ENCODE results near the gene AGT. TPM values are rescaled to one million over a fixed set of nuclear protein-coding genes. Genes with fewer than 3 reads are reported as not detected.

AGT gene
- total and polyA plus RNA-seq, 2 experiments from 2014 or later = 0.11 TPM; not detected in 1

DNA sequence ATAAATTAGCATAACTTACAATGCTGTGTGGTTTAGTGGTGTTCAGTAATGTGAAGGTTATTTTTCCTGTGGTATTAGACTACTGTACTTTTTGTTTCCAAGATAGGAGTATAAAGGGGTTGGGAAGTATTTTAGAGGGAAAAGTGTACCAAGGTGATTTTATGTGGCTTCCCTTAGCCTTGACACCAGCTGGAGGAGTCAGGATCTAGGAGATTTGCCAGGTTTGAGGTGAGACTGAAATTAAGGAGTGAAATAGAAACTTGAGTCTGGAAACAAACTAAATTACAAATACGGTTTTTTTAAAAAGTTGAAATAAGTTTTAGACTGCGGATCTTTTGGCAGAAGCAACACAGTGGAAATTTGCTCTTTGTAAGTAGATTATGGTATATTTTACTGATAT is 39.3 kb downstream of the AGT start:
- Histone ChIP-seq H3K27me3 (ENCODE audit: insufficient read depth) (no peaks in the 10 kb centered on the region), H2AFZ (no peak overlapping the region), H3F3A (replicated peaks; ENCODE audit: low read depth) (no peaks in the 10 kb centered on the region), H4K20me1 (replicated peaks; ENCODE audit: insufficient read depth) (no peaks in the 10 kb centered on the region), H3K27ac (ENCODE audit: low read depth) (no peak overlapping the region), H3K4me2 (no peak overlapping the region), H3K79me2 (replicated peaks; ENCODE audit: insufficient read depth) (no peaks in the 10 kb centered on the region), H3K9me2 (ENCODE audit: insufficient read depth) (no peaks in the 10 kb centered on the region), H3K4me3 (no peak overlapping the region), H3K36me3 (ENCODE audit: insufficient read depth) (peaks cover 23% of the 10 kb centered on the region), H3K4me1 (ENCODE audit: insufficient read depth) (no peaks in the 10 kb centered on the region)
- H3K27me3 Mint-ChIP-seq (ENCODE audit: insufficient read depth, low read depth, poor library complexity) = peaks cover 3% of the 10 kb centered on the region
- no peak for ATAC-seq
- no peak overlapping the region for H3K4me3 Mint-ChIP-seq
- TF ChIP-seq ZNF331 (CRISPR knock-in tag; IDR thresholded peaks at IDR 0.05; ENCODE audit: low read depth) (no peak), CTCF (conservative IDR thresholded peaks at IDR 0.05; ENCODE audit: low read depth in 2 of 2) (no peak), EZH2phosphoT487 (IDR thresholded peaks at IDR 0.05; ENCODE audit: unreplicated experiment) (no peak)
- TF ChIP-seq, protein P1, sequence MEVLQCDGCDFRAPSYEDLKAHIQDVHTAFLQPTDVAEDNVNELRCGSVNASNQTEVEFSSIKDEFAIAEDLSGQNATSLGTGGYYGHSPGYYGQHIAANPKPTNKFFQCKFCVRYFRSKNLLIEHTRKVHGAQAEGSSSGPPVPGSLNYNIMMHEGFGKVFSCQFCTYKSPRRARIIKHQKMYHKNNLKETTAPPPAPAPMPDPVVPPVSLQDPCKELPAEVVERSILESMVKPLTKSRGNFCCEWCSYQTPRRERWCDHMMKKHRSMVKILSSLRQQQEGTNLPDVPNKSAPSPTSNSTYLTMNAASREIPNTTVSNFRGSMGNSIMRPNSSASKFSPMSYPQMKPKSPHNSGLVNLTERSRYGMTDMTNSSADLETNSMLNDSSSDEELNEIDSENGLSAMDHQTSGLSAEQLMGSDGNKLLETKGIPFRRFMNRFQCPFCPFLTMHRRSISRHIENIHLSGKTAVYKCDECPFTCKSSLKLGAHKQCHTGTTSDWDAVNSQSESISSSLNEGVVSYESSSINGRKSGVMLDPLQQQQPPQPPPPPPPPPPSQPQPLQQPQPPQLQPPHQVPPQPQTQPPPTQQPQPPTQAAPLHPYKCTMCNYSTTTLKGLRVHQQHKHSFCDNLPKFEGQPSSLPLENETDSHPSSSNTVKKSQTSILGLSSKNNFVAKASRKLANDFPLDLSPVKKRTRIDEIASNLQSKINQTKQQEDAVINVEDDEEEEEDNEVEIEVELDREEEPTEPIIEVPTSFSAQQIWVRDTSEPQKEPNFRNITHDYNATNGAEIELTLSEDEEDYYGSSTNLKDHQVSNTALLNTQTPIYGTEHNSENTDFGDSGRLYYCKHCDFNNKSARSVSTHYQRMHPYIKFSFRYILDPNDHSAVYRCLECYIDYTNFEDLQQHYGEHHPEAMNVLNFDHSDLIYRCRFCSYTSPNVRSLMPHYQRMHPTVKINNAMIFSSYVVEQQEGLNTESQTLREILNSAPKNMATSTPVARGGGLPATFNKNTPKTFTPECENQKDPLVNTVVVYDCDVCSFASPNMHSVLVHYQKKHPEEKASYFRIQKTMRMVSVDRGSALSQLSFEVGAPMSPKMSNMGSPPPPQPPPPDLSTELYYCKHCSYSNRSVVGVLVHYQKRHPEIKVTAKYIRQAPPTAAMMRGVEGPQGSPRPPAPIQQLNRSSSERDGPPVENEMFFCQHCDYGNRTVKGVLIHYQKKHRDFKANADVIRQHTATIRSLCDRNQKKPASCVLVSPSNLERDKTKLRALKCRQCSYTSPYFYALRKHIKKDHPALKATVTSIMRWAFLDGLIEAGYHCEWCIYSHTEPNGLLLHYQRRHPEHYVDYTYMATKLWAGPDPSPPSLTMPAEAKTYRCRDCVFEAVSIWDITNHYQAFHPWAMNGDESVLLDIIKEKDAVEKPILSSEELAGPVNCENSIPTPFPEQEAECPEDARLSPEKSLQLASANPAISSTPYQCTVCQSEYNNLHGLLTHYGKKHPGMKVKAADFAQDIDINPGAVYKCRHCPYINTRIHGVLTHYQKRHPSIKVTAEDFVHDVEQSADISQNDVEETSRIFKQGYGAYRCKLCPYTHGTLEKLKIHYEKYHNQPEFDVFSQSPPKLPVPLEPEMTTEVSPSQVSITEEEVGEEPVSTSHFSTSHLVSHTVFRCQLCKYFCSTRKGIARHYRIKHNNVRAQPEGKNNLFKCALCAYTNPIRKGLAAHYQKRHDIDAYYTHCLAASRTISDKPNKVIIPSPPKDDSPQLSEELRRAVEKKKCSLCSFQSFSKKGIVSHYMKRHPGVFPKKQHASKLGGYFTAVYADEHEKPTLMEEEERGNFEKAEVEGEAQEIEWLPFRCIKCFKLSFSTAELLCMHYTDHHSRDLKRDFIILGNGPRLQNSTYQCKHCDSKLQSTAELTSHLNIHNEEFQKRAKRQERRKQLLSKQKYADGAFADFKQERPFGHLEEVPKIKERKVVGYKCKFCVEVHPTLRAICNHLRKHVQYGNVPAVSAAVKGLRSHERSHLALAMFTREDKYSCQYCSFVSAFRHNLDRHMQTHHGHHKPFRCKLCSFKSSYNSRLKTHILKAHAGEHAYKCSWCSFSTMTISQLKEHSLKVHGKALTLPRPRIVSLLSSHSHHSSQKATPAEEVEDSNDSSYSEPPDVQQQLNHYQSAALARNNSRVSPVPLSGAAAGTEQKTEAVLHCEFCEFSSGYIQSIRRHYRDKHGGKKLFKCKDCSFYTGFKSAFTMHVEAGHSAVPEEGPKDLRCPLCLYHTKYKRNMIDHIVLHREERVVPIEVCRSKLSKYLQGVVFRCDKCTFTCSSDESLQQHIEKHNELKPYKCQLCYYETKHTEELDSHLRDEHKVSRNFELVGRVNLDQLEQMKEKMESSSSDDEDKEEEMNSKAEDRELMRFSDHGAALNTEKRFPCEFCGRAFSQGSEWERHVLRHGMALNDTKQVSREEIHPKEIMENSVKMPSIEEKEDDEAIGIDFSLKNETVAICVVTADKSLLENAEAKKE (CRISPR knock-in tag; IDR thresholded peaks at IDR 0.05) = no peak
- TF ChIP-seq, protein P2, sequence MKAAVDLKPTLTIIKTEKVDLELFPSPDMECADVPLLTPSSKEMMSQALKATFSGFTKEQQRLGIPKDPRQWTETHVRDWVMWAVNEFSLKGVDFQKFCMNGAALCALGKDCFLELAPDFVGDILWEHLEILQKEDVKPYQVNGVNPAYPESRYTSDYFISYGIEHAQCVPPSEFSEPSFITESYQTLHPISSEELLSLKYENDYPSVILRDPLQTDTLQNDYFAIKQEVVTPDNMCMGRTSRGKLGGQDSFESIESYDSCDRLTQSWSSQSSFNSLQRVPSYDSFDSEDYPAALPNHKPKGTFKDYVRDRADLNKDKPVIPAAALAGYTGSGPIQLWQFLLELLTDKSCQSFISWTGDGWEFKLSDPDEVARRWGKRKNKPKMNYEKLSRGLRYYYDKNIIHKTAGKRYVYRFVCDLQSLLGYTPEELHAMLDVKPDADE (IDR thresholded peaks at IDR 0.05) = no peak
- no peak overlapping the region for H3K27ac Mint-ChIP-seq
- H3K9me3 Mint-ChIP-seq = no peaks in the 10 kb centered on the region
- no peak for DNase-seq (ENCODE audit: low spot score)
- H3K36me3 Mint-ChIP-seq (ENCODE audit: low read depth) = peaks cover 52% of the 10 kb centered on the region
- H3K4me1 Mint-ChIP-seq = no peaks in the 10 kb centered on the region
